Vagina (tissue), 2 donors: ENCODE results near the gene SPOCK1. TPM values are rescaled to one million over a fixed set of nuclear protein-coding genes. Genes with fewer than 3 reads are reported as not detected.

Source experiments
- DNase-seq, 2 donors: peaks; one replicate each; pipeline ENCODE4 v3.0.0-alpha.2; 2017; ENCODE audit errors: extremely low spot score in 2 of 2
- H3K27ac ChIP-seq: fragments of 200-600 bp; sonication (generic); one replicate; pipeline ENCODE4 v1.5.1; 2019
- H3K27me3 ChIP-seq: fragments of 200-600 bp; sonication (generic); one replicate; pipeline ENCODE4 v1.5.1; 2019
- H3K36me3 ChIP-seq, 2 donors: fragments of 200-600 bp; sonication (generic); one replicate each; pipeline ENCODE4 v1.5.1; 2017 to 2019
- H3K4me1 ChIP-seq: fragments of 200-600 bp; sonication (generic); one replicate; pipeline ENCODE4 v1.5.1; 2019
- H3K4me3 ChIP-seq, 2 donors: fragments of 200-600 bp; sonication (generic); 1 replicate in 1 of 2; 2 replicates in 1 of 2; pipeline ENCODE4 v1.5.1; 2016 to 2019
- H3K9me3 ChIP-seq: fragments of 200-600 bp; sonication (generic); one replicate; pipeline ENCODE4 v1.5.1; 2019
- POLR2A ChIP-seq, 2 donors: fragments of 450-650 bp; IDR thresholded peaks; one replicate each; pipeline ENCODE4 v1.6.1; 2017; ENCODE audit warnings: antibody characterized with exemption in 2 of 2, mild to moderate bottlenecking in 2 of 2, moderate library complexity in 2 of 2
- POLR2AphosphoS5 ChIP-seq, 2 donors: sonication (generic); formaldehyde crosslinking; IDR thresholded peaks; one replicate each; pipeline ENCODE4 v1.9.0; 2017; ENCODE audit warnings: antibody characterized with exemption in 2 of 2, mild to moderate bottlenecking in 2 of 2, low read depth in 1 of 2; ENCODE audit not compliant: insufficient read depth in 1 of 2
- intact Hi-C: fragments of 100-400 bp; cut with DNase I; formaldehyde crosslinking; loops from one replicate; pipeline ENCODE4 v1.15.1; 2023
- total RNA-seq: library from RNA; depleted of rRNA; stranded (reverse); fragments of >200 nt; gene quantifications from one replicate; pipeline ENCODE4 v1.2.3, GENCODE V29; 2016
- TF ChIP-seq, protein P1 (sequence below), 3 experiments: fragments of 450-650 bp in 2 of 3; fragments of 200-600 bp in 1 of 3; sonication (generic) in 1 of 3; IDR thresholded peaks; one replicate each; pipeline ENCODE4 v1.5.1; 2017 to 2019; ENCODE audit warnings: antibody characterized with exemption in 3 of 3, mild to moderate bottlenecking in 2 of 3, moderate library complexity in 2 of 3

SPOCK1 gene
- total RNA-seq, 1 donor from 2014 or later = 70.7 TPM

GRCh38 chr5:137352095-137352494 is 147.0 kb downstream of the SPOCK1 start:
- intact Hi-C loops = no loop called here
- no peaks in the 10 kb centered on the region for H3K4me1 ChIP-seq
- H3K27ac ChIP-seq = no peak overlapping the region
- no peak for TF ChIP-seq POLR2AphosphoS5 (IDR thresholded peaks at IDR 0.05; ENCODE audit: insufficient read depth in 1 of 2, low read depth in 1 of 2)
- TF ChIP-seq POLR2A (IDR thresholded peaks at IDR 0.05) = no peak
- TF ChIP-seq, protein P1, sequence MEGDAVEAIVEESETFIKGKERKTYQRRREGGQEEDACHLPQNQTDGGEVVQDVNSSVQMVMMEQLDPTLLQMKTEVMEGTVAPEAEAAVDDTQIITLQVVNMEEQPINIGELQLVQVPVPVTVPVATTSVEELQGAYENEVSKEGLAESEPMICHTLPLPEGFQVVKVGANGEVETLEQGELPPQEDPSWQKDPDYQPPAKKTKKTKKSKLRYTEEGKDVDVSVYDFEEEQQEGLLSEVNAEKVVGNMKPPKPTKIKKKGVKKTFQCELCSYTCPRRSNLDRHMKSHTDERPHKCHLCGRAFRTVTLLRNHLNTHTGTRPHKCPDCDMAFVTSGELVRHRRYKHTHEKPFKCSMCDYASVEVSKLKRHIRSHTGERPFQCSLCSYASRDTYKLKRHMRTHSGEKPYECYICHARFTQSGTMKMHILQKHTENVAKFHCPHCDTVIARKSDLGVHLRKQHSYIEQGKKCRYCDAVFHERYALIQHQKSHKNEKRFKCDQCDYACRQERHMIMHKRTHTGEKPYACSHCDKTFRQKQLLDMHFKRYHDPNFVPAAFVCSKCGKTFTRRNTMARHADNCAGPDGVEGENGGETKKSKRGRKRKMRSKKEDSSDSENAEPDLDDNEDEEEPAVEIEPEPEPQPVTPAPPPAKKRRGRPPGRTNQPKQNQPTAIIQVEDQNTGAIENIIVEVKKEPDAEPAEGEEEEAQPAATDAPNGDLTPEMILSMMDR (IDR thresholded peaks at IDR 0.05) = no peak
- no peaks in the 10 kb centered on the region for H3K9me3 ChIP-seq
- H3K4me3 ChIP-seq = no peak overlapping the region
- no peaks in the 10 kb centered on the region for H3K27me3 ChIP-seq
- H3K36me3 ChIP-seq = no peaks in the 10 kb centered on the region
- DNase-seq = no peak

DNA sequence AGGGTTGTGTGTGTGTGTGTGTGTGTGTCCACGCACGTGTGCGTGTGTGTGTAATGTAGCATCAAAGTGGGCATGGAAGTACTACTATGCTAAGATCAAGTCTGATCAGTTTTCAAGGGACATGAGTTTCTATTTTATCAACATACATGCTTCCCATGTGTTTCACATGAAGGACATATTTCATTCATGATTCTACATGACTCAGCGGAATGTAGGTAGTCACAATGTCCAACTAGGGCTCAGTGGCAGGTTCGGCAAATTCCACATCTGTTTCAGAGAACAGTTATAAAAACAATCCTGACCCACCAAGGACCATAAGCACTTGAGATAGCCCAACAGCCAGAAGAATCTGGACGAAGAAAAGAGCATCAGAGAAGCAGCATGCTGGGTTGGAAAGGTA is 148.3 kb downstream of the SPOCK1 start:
- intact Hi-C loops = no loop called here
- Histone ChIP-seq H3K27ac (no peak overlapping the region), H3K4me1 (no peaks in the 10 kb centered on the region), H3K27me3 (no peaks in the 10 kb centered on the region), H3K4me3 (no peak overlapping the region), H3K36me3 (no peaks in the 10 kb centered on the region), H3K9me3 (no peaks in the 10 kb centered on the region)
- TF ChIP-seq POLR2AphosphoS5 (IDR thresholded peaks at IDR 0.05; ENCODE audit: insufficient read depth in 1 of 2, low read depth in 1 of 2) = no peak
- no peak for DNase-seq

- DNase-seq = no peak
- H3K9me3 ChIP-seq = no peaks in the 10 kb centered on the region
- H3K36me3 ChIP-seq = no peaks in the 10 kb centered on the region
- no peaks in the 10 kb centered on the region for H3K4me1 ChIP-seq
- intact Hi-C loops = no loop called here
- TF ChIP-seq POLR2AphosphoS5 (IDR thresholded peaks at IDR 0.05; ENCODE audit: insufficient read depth in 1 of 2, low read depth in 1 of 2) (no peak), POLR2A (IDR thresholded peaks at IDR 0.05) (no peak)
- TF ChIP-seq, protein P1 (IDR thresholded peaks at IDR 0.05) = no peak
- no peak overlapping the region for H3K27ac ChIP-seq
- H3K4me3 ChIP-seq = no peak overlapping the region
- no peaks in the 10 kb centered on the region for H3K27me3 ChIP-seq
These were observed 150.4 kb downstream of the SPOCK1 start for GRCh38 chr5:137348759-137349158.

GRCh38 chr5:137347865-137348264 is 151.3 kb downstream of the SPOCK1 start:
- intact Hi-C loops = no loop called here
- no peak for TF ChIP-seq POLR2A (IDR thresholded peaks at IDR 0.05)
- no peak for TF ChIP-seq POLR2AphosphoS5 (IDR thresholded peaks at IDR 0.05; ENCODE audit: insufficient read depth in 1 of 2, low read depth in 1 of 2)
- TF ChIP-seq, protein P1 (IDR thresholded peaks at IDR 0.05) = no peak
- H3K27me3 ChIP-seq = no peaks in the 10 kb centered on the region

DNA sequence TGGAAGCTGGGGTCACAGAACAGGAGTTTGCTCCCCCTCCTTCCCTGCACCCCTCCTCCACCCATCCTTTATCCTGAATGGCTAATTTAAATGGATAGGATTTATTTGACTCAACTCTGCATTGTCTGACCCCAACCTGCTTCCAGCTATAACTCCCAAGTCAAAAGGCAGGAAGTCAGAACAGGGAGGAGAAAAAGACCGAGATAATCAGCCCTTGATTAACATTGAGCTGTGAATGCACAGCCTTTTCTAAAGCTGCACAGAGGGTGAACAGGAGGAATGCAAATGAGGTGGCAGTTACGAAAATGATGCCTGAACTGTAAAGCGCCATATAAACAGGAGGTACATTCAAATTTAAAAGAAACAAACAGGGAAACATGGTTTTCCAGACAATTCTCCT is 152.8 kb downstream of the SPOCK1 start:
- no peaks in the 10 kb centered on the region for H3K36me3 ChIP-seq
- no peak overlapping the region for H3K27ac ChIP-seq
- intact Hi-C loops = no loop called here
- TF ChIP-seq, protein P1 (IDR thresholded peaks at IDR 0.05) = no peak
- TF ChIP-seq POLR2A (IDR thresholded peaks at IDR 0.05) (no peak), POLR2AphosphoS5 (IDR thresholded peaks at IDR 0.05; ENCODE audit: insufficient read depth in 1 of 2, low read depth in 1 of 2) (no peak)
- no peaks in the 10 kb centered on the region for H3K4me1 ChIP-seq
- DNase-seq = no peak
- no peaks in the 10 kb centered on the region for H3K9me3 ChIP-seq
- H3K27me3 ChIP-seq = no peaks in the 10 kb centered on the region
- H3K4me3 ChIP-seq = no peak overlapping the region

More at GRCh38 chr5:137347865-137348264, 151.3 kb downstream of the SPOCK1 start:
- DNase-seq = no peak
- H3K36me3 ChIP-seq = no peaks in the 10 kb centered on the region
- no peak overlapping the region for H3K27ac ChIP-seq
- H3K4me1 ChIP-seq = no peaks in the 10 kb centered on the region
- no peak overlapping the region for H3K4me3 ChIP-seq
- H3K9me3 ChIP-seq = no peaks in the 10 kb centered on the region
